CD4-positive, CD25-positive, alpha-beta regulatory T cell (primary cell): ENCODE results near the gene GTSF1L. TPM values are rescaled to one million over a fixed set of nuclear protein-coding genes. Genes with fewer than 3 reads are reported as not detected.

Experiments used
- ATAC-seq, 2 donors: fragments of 150-1000 bp; cut with Tn5 transposase; one replicate each; pipeline ENCODE4 v1.10.0; 2021; ENCODE audit warnings: low read depth in 2 of 2, moderate number of reproducible peaks in 2 of 2, moderate library complexity in 1 of 2
- DNase-seq, 3 donors: peaks; one replicate each; pipeline versions ENCODE4 v3.0.0 to v3.0.0-alpha.2; 2012 to 2022; ENCODE audit warnings: mixed read lengths in 1 of 3
- H3K27ac ChIP-seq: one replicate; pipeline ENCODE4 v1.7.0; 2013; ENCODE audit warnings: mild to moderate bottlenecking, low read length; ENCODE audit not compliant: insufficient read depth, poor library complexity, severe bottlenecking
- H3K27me3 ChIP-seq: one replicate; pipeline ENCODE4 v1.7.0; 2013; ENCODE audit warnings: low read length; ENCODE audit not compliant: control insufficient read depth, insufficient read depth
- H3K36me3 ChIP-seq: one replicate; pipeline ENCODE4 v1.7.0; 2013; ENCODE audit warnings: mild to moderate bottlenecking, low read length, moderate library complexity; ENCODE audit not compliant: control insufficient read depth, insufficient read depth
- H3K4me1 ChIP-seq: 2 replicates; pipeline ENCODE4 v1.7.0; 2013; ENCODE audit warnings: mild to moderate bottlenecking, low read length; ENCODE audit not compliant: insufficient read depth, control insufficient read depth, poor library complexity, severe bottlenecking
- H3K4me3 ChIP-seq: one replicate; pipeline ENCODE4 v1.7.0; 2013; ENCODE audit warnings: low read depth, mild to moderate bottlenecking, low read length, moderate library complexity
- H3K9me3 ChIP-seq, 2 experiments: 1 replicate in 1 of 2; 2 replicates in 1 of 2; pipeline ENCODE4 v1.7.0; 2013; ENCODE audit warnings: low read length in 2 of 2, mild to moderate bottlenecking in 1 of 2, moderate library complexity in 1 of 2; ENCODE audit not compliant: control insufficient read depth in 2 of 2
- H3K27ac Mint-ChIP-seq, 3 donors: one replicate each; pipeline ENCODE4 v1.8.0; 2020 to 2022; ENCODE audit warnings: mild to moderate bottlenecking in 3 of 3, mixed read lengths in 3 of 3, moderate library complexity in 2 of 3
- H3K27me3 Mint-ChIP-seq: one replicate; pipeline ENCODE4 v1.8.0; 2022; ENCODE audit warnings: mild to moderate bottlenecking, mixed read lengths
- H3K36me3 Mint-ChIP-seq: one replicate; pipeline ENCODE4 v1.8.0; 2020; ENCODE audit warnings: mixed read lengths
- H3K4me1 Mint-ChIP-seq, 4 donors: one replicate each; pipeline ENCODE4 v1.8.0; 2020 to 2022; ENCODE audit warnings: mixed read lengths in 4 of 4, mild to moderate bottlenecking in 1 of 4
- H3K4me3 Mint-ChIP-seq, 4 donors: one replicate each; pipeline ENCODE4 v1.8.0; 2020 to 2022; ENCODE audit warnings: mild to moderate bottlenecking in 4 of 4, mixed read lengths in 4 of 4, moderate library complexity in 3 of 4
- H3K9me3 Mint-ChIP-seq, 7 donors: one replicate each; pipeline ENCODE4 v1.8.0; 2020 to 2022; ENCODE audit warnings: mixed read lengths in 7 of 7, mild to moderate bottlenecking in 3 of 7, moderate library complexity in 2 of 7
- polyA plus RNA-seq, 4 donors: library from polyadenylated mRNA; unstranded; fragments of 300-500 nt; fragmentation: Illumina TruSeq; gene quantifications; one replicate each; pipeline ENCODE4 v1.2.3, GENCODE V29; 2021
- total RNA-seq: library from RNA; stranded (reverse); gene quantifications from one replicate; pipeline ENCODE4 v1.2.3, GENCODE V29; 2022

Gene GTSF1L
- total and polyA plus RNA-seq, 5 donors from 2014 or later = 0.98 to 3.0 (median 1.4) TPM

GRCh38 chr20:43744966-43745730 lies 18.3 kb upstream of the GTSF1L start:
- Mint-ChIP-seq H3K9me3 (peaks cover 0 to 5% (median 0%) of the 10 kb centered on the region in 7 donors), H3K4me1 (peaks cover 5 to 43% (median 26%) of the 10 kb centered on the region in 4 donors), H3K27me3 (no peaks in the 10 kb centered on the region), H3K4me3 (peak overlapping the region in 3 of 4 donors; percentile 33 to 51 (median 51)), H3K36me3 (no peaks in the 10 kb centered on the region), H3K27ac (peak overlapping the region; percentile 42 to 49 (median 48))
- Histone ChIP-seq H3K4me1 (peaks cover 31% of the 10 kb centered on the region), H3K9me3 (no peaks in the 10 kb centered on the region), H3K4me3 (peak overlapping the region; percentile 26), H3K27ac (no peak overlapping the region), H3K27me3 (no peaks in the 10 kb centered on the region), H3K36me3 (no peaks in the 10 kb centered on the region)
- DNase-seq (peak in 1 of 3 donors; percentile 38), ATAC-seq (peak in 1 of 2 donors; percentile 32)

GRCh38 chr20:43744151-43744611 lies 17.4 kb upstream of the GTSF1L start:
- ATAC-seq = peak; percentile 50 to 68
- no peaks in the 10 kb centered on the region for H3K27me3 Mint-ChIP-seq
- Histone ChIP-seq H3K4me1 (peaks cover 21% of the 10 kb centered on the region), H3K27me3 (no peaks in the 10 kb centered on the region), H3K4me3 (no peak overlapping the region), H3K9me3 (no peaks in the 10 kb centered on the region), H3K36me3 (no peaks in the 10 kb centered on the region), H3K27ac (no peak overlapping the region)
- peak in 2 of 3 donors; percentile 23 to 69 for DNase-seq
- peak overlapping the region; percentile 48 to 55 (median 49) for H3K27ac Mint-ChIP-seq
- H3K9me3 Mint-ChIP-seq = peaks cover 0 to 5% (median 0%) of the 10 kb centered on the region in 7 donors
- peaks cover 5 to 38% (median 21%) of the 10 kb centered on the region in 4 donors for H3K4me1 Mint-ChIP-seq
- H3K36me3 Mint-ChIP-seq = no peaks in the 10 kb centered on the region
- H3K4me3 Mint-ChIP-seq = peak overlapping the region in 1 of 4 donors; percentile 28

GRCh38 chr20:43740642-43741041 lies 13.8 kb upstream of the GTSF1L start:
- peaks cover 0 to 4% (median 0%) of the 10 kb centered on the region in 7 donors for H3K9me3 Mint-ChIP-seq
- DNase-seq = no peak
- ATAC-seq = no peak
- Histone ChIP-seq H3K36me3 (no peaks in the 10 kb centered on the region), H3K4me3 (no peak overlapping the region), H3K4me1 (peaks cover 17% of the 10 kb centered on the region), H3K27me3 (no peaks in the 10 kb centered on the region), H3K9me3 (no peaks in the 10 kb centered on the region), H3K27ac (no peak overlapping the region)
- no peak overlapping the region for H3K4me3 Mint-ChIP-seq
- H3K27me3 Mint-ChIP-seq = no peaks in the 10 kb centered on the region
- H3K36me3 Mint-ChIP-seq = no peaks in the 10 kb centered on the region
- H3K4me1 Mint-ChIP-seq = peaks cover 0 to 43% (median 27%) of the 10 kb centered on the region in 4 donors
- H3K27ac Mint-ChIP-seq = no peak overlapping the region

- DNase-seq = no peak
- no peaks in the 10 kb centered on the region for H3K9me3 ChIP-seq
- H3K4me1 ChIP-seq = peaks cover 11% of the 10 kb centered on the region
- H3K4me1 Mint-ChIP-seq = peaks cover 2 to 33% (median 23%) of the 10 kb centered on the region in 4 donors
- H3K27ac ChIP-seq = no peak overlapping the region
- no peaks in the 10 kb centered on the region for H3K27me3 Mint-ChIP-seq
- no peak overlapping the region for H3K4me3 ChIP-seq
- ATAC-seq = no peak
- no peak overlapping the region for H3K4me3 Mint-ChIP-seq
- H3K27me3 ChIP-seq = no peaks in the 10 kb centered on the region
- H3K27ac Mint-ChIP-seq = no peak overlapping the region
- H3K36me3 Mint-ChIP-seq = no peaks in the 10 kb centered on the region
- H3K9me3 Mint-ChIP-seq = peaks cover 0 to 4% (median 0%) of the 10 kb centered on the region in 7 donors
- no peaks in the 10 kb centered on the region for H3K36me3 ChIP-seq
Measured at GRCh38 chr20:43739148-43739749, 12.4 kb upstream of the GTSF1L start.

GRCh38 chr20:43737925-43738324 lies 11.1 kb upstream of the GTSF1L start:
- H3K4me1 Mint-ChIP-seq = peaks cover 7 to 36% (median 30%) of the 10 kb centered on the region in 4 donors
- ATAC-seq = no peak
- no peak overlapping the region for H3K4me3 ChIP-seq
- peaks cover 0 to 2% (median 0%) of the 10 kb centered on the region in 7 donors for H3K9me3 Mint-ChIP-seq
- no peak overlapping the region for H3K4me3 Mint-ChIP-seq
- H3K27ac ChIP-seq = no peak overlapping the region
- H3K27me3 ChIP-seq = no peaks in the 10 kb centered on the region
- DNase-seq = no peak
- no peaks in the 10 kb centered on the region for H3K9me3 ChIP-seq
- H3K27ac Mint-ChIP-seq = peak overlapping the region; percentile 21 to 78 (median 70)
- no peaks in the 10 kb centered on the region for H3K36me3 Mint-ChIP-seq
- no peaks in the 10 kb centered on the region for H3K36me3 ChIP-seq
- no peaks in the 10 kb centered on the region for H3K27me3 Mint-ChIP-seq
- peaks cover 20% of the 10 kb centered on the region for H3K4me1 ChIP-seq

- no peaks in the 10 kb centered on the region for H3K9me3 ChIP-seq
- H3K27me3 ChIP-seq = no peaks in the 10 kb centered on the region
- DNase-seq (peak; percentile 41 to 87 (median 44)), ATAC-seq (peak; percentile 50 to 70)
- Mint-ChIP-seq H3K4me1 (peaks cover 16 to 47% (median 37%) of the 10 kb centered on the region in 4 donors), H3K27me3 (no peaks in the 10 kb centered on the region), H3K27ac (peak overlapping the region; percentile 15 to 70 (median 52)), H3K9me3 (peaks cover 0 to 2% (median 0%) of the 10 kb centered on the region in 7 donors), H3K4me3 (peak overlapping the region in 2 of 4 donors; percentile 52 to 53), H3K36me3 (no peaks in the 10 kb centered on the region)
- peaks cover 32% of the 10 kb centered on the region for H3K4me1 ChIP-seq
- H3K36me3 ChIP-seq = no peaks in the 10 kb centered on the region
- H3K4me3 ChIP-seq = no peak overlapping the region
- peak overlapping the region; percentile 56 for H3K27ac ChIP-seq
Measured at GRCh38 chr20:43736588-43737158, 9.9 kb upstream of the GTSF1L start.

- H3K36me3 Mint-ChIP-seq = no peaks in the 10 kb centered on the region
- H3K4me3 Mint-ChIP-seq = peak overlapping the region; percentile 80 to 89 (median 86)
- H3K27ac ChIP-seq = peak overlapping the region; percentile 62
- DNase-seq (no peak), ATAC-seq (no peak)
- H3K9me3 Mint-ChIP-seq = peaks cover 0 to 4% (median 0%) of the 10 kb centered on the region in 7 donors
- H3K9me3 ChIP-seq = no peaks in the 10 kb centered on the region
- peaks cover 28 to 73% (median 49%) of the 10 kb centered on the region in 4 donors for H3K4me1 Mint-ChIP-seq
- peak overlapping the region; percentile 80 for H3K4me3 ChIP-seq
- H3K4me1 ChIP-seq = peaks cover 53% of the 10 kb centered on the region
- H3K36me3 ChIP-seq = no peaks in the 10 kb centered on the region
- no peaks in the 10 kb centered on the region for H3K27me3 ChIP-seq
- H3K27ac Mint-ChIP-seq = peak overlapping the region; percentile 69 to 94 (median 91)
- no peaks in the 10 kb centered on the region for H3K27me3 Mint-ChIP-seq
Measured at GRCh38 chr20:43731927-43732326, 5.1 kb upstream of the GTSF1L start.
